ENCODE measurements around the gene SLC16A13. TPM values are rescaled to one million over a fixed set of nuclear protein-coding genes. Genes with fewer than 3 reads are reported as not detected.

The SLC16A13 gene
- total RNA-seq, 1 experiment from 2014 or later, result 7.5 TPM

DNA sequence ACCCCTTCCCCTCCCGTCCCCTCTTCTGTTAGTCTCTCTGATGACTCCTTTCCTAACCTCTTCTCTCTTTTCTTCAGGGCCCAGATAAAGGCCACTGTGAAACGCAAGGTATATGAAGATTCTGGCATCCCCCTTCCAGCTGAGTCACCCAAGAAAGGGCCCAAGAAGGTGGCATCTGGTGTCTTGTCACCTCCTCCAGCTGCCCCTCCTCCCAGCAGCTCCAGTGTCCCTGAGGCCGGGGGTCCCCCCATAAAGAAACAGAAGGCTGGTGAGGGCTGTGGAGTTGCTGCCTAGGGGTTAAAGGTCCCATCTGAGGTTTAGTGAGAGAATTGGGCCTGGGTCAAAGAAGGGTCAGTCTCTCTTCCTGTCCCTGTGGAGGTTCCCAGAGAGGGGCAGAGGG is 19.4 kb upstream of the SLC16A13 start:
- no peak overlapping the region for H3K4me3 Mint-ChIP-seq (ENCODE audit: unreplicated experiment)
- H3K27ac Mint-ChIP-seq (ENCODE audit: low read depth, unreplicated experiment), result no peak overlapping the region
- CTCF ChIA-PET, result interaction anchor here (1.6 to 1.8 kb wide), 2 partner anchors 12 to 120 kb away, joined by 3 to 4 read pairs; no protein-coding TSS in a partner anchor
- H3K4me1 Mint-ChIP-seq (ENCODE audit: insufficient read depth, unreplicated experiment), result peaks cover 17% of the 10 kb centered on the region
- intact Hi-C loops (cut with micrococcal nuclease), result no loop called here
- no peaks in the 10 kb centered on the region for H3K27me3 Mint-ChIP-seq (ENCODE audit: insufficient read depth, unreplicated experiment)
- DNase-seq (ENCODE audit: unreplicated experiment), result no peak
- peaks cover 24% of the 10 kb centered on the region for H3K36me3 Mint-ChIP-seq (ENCODE audit: insufficient read depth, unreplicated experiment)
- no peaks in the 10 kb centered on the region for H3K9me3 Mint-ChIP-seq (ENCODE audit: unreplicated experiment)
- POLR2A ChIA-PET, result interaction anchor here (0.8 to 1.6 kb wide), 2 partner anchors 20 to 375 kb away, joined by 3 to 6 read pairs; partner anchors contain the start of genes SLC16A13 and TXNDC17
- TF ChIP-seq CTCF (IDR thresholded peaks at IDR 0.05; ENCODE audit: unreplicated experiment), result no peak
- BruUV-seq (replicated peaks), result no TSS peak

DNA sequence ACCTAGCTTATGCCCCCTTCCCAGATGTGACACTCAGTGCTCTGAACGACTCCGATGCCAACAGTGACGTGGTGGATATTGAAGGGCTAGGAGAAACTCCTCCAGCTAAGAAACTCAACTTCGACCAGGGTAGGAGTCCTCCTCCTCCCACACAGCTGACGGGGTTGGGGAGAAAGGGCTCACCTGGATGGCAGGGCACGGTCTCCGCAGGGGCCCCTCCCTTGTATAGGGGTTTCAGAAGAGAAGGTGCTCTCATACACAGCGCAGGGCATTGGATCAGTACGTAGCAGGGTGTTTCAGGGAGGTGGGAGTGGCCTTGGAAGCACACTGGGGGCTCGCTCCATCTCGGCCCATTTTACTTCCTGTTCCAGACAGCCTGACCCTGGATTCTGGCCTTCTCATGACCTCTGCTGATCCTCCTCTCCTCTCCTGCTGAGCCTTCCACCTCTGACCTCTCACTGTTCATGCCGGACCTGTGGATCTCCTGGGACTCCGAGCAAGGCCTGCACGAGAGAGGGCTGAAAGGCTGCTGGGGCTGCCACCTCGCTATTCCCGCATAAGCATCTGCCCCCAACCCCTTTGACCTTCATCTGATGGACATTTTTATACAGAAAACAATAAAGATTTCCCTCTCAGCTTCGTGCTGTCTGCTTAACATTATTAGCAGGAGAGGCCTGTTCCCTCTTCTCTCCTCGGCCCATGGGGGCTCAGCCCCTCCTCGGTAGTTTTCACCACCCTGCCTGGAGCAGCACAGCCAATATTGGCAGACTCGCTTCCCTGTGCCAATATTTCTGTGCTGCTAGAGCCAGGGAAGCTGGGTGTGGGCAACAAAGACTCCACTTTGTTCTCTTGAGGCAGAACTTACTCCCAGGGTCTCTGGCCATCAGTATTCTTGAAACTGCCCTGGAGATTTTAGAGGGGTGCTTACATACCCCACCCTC is 18.7 kb upstream of the SLC16A13 start:
- no TSS peak for BruUV-seq (replicated peaks)

DNA sequence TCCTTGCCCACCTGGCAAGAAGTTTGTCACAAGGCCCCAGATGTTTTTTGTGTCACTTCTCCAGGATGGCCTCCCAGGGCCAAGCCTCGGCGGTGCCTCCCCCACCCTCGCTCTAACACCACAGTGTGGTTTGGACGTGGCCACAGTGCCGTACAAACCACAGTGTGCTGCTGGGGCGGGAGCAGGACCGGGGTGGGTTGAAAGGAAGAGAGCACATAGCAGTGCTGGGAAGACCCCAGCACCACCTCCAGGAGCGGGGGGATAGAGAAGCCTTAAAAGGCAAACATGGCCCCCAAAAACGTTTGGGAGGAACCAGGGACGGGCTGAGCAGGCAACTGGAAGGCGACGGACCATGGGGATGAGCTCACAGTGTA is 18.0 kb upstream of the SLC16A13 start:
- no peak for DNase-seq (ENCODE audit: unreplicated experiment)
- Mint-ChIP-seq H3K4me1 (ENCODE audit: insufficient read depth, unreplicated experiment) (peaks cover 23% of the 10 kb centered on the region), H3K4me3 (ENCODE audit: unreplicated experiment) (no peak overlapping the region), H3K36me3 (ENCODE audit: insufficient read depth, unreplicated experiment) (peaks cover 21% of the 10 kb centered on the region), H3K27me3 (ENCODE audit: insufficient read depth, unreplicated experiment) (no peaks in the 10 kb centered on the region), H3K9me3 (ENCODE audit: unreplicated experiment) (no peaks in the 10 kb centered on the region), H3K27ac (ENCODE audit: low read depth, unreplicated experiment) (no peak overlapping the region)
- no TSS peak for BruUV-seq (replicated peaks)
- CTCF ChIA-PET, result interaction anchor here (5.3 kb wide), 1 partner anchor 174 kb away, joined by 48 read pairs; no protein-coding TSS in a partner anchor
- intact Hi-C loops (cut with micrococcal nuclease), result no loop called here
- POLR2A ChIA-PET, result no interaction called here
- TF ChIP-seq CTCF (IDR thresholded peaks at IDR 0.05; ENCODE audit: unreplicated experiment), result no peak

More for the DNA sequence above, 18.7 kb upstream of the SLC16A13 start:
- Mint-ChIP-seq H3K9me3 (ENCODE audit: unreplicated experiment) (no peaks in the 10 kb centered on the region), H3K4me3 (ENCODE audit: unreplicated experiment) (no peak overlapping the region), H3K27ac (ENCODE audit: low read depth, unreplicated experiment) (no peak overlapping the region), H3K4me1 (ENCODE audit: insufficient read depth, unreplicated experiment) (peaks cover 23% of the 10 kb centered on the region), H3K36me3 (ENCODE audit: insufficient read depth, unreplicated experiment) (peaks cover 24% of the 10 kb centered on the region), H3K27me3 (ENCODE audit: insufficient read depth, unreplicated experiment) (no peaks in the 10 kb centered on the region)
- ChIA-PET POLR2A (interaction anchor here (1.6 kb wide), 1 partner anchor 376 kb away, joined by 6 read pairs; the partner anchor contains the start of gene TXNDC17), CTCF (interaction anchor here (0.6 to 5.3 kb wide), 2 partner anchors 174 to 340 kb away, joined by 3 to 48 read pairs; no protein-coding TSS in a partner anchor)
- DNase-seq (ENCODE audit: unreplicated experiment), result no peak
- no peak for TF ChIP-seq CTCF (IDR thresholded peaks at IDR 0.05; ENCODE audit: unreplicated experiment)
- intact Hi-C loops (cut with micrococcal nuclease), result no loop called here

- ChIA-PET POLR2A (interaction anchor here (0.7 kb wide), 1 partner anchor 132 kb away, joined by 3 read pairs; no protein-coding TSS in a partner anchor), CTCF (interaction anchor here (0.7 to 5.3 kb wide), 4 partner anchors 9 to 569 kb away, joined by 3 to 48 read pairs (median 4); no protein-coding TSS in a partner anchor)
- Mint-ChIP-seq H3K4me1 (ENCODE audit: insufficient read depth, unreplicated experiment) (peaks cover 23% of the 10 kb centered on the region), H3K9me3 (ENCODE audit: unreplicated experiment) (no peaks in the 10 kb centered on the region), H3K36me3 (ENCODE audit: insufficient read depth, unreplicated experiment) (peaks cover 15% of the 10 kb centered on the region), H3K27ac (ENCODE audit: low read depth, unreplicated experiment) (no peak overlapping the region), H3K4me3 (ENCODE audit: unreplicated experiment) (no peak overlapping the region), H3K27me3 (ENCODE audit: insufficient read depth, unreplicated experiment) (no peaks in the 10 kb centered on the region)
- no TSS peak for BruUV-seq (replicated peaks)
- no peak for DNase-seq (ENCODE audit: unreplicated experiment)
- TF ChIP-seq CTCF (IDR thresholded peaks at IDR 0.05; ENCODE audit: unreplicated experiment), result no peak
- intact Hi-C loops (cut with micrococcal nuclease), result no loop called here
Measured at GRCh38 chr17:7018331-7018964, 17.4 kb upstream of the SLC16A13 start.
